Neural progenitor cell (in vitro differentiated cells): ENCODE results near the gene AP1S1. TPM values are rescaled to one million over a fixed set of nuclear protein-coding genes. Genes with fewer than 3 reads are reported as not detected.

Experiments used
- DNase-seq: peaks from one replicate; pipeline ENCODE4 v3.0.0-alpha.2; 2016; ENCODE audit warnings: low spot score
- H2AFZ ChIP-seq: fragments of 200-600 bp; sonication (generic); replicated peaks from 2 replicates; pipeline ENCODE4 v1.6.1; 2016; ENCODE audit warnings: antibody characterized with exemption
- H3F3A ChIP-seq: fragments of 200-600 bp; sonication (generic); 2 replicates; pipeline ENCODE4 v1.6.1; 2016; ENCODE audit warnings: antibody characterized with exemption, low read depth
- H3K27ac ChIP-seq: fragments of 200-600 bp; sonication (generic); 2 replicates; pipeline ENCODE4 v1.5.1; 2016; ENCODE audit warnings: mild to moderate bottlenecking
- H3K27me3 ChIP-seq: fragments of 200-600 bp; sonication (generic); 2 replicates; pipeline ENCODE4 v1.6.1; 2016; ENCODE audit warnings: mild to moderate bottlenecking, moderate library complexity
- H3K36me3 ChIP-seq: fragments of 200-600 bp; sonication (generic); 2 replicates; pipeline ENCODE4 v1.5.1; 2016
- H3K4me1 ChIP-seq: fragments of 200-600 bp; sonication (generic); 2 replicates; pipeline ENCODE4 v1.6.1; 2016; ENCODE audit warnings: mixed run types
- H3K4me2 ChIP-seq: fragments of 200-600 bp; sonication (generic); 2 replicates; pipeline ENCODE4 v1.6.1; 2016
- H3K4me3 ChIP-seq: fragments of 200-600 bp; sonication (generic); 2 replicates; pipeline ENCODE4 v1.5.1; 2016
- H3K79me2 ChIP-seq: fragments of 200-600 bp; sonication (generic); 2 replicates; pipeline ENCODE4 v1.6.1; 2016; ENCODE audit warnings: low read depth
- H3K9ac ChIP-seq: fragments of 200-600 bp; sonication (generic); 2 replicates; pipeline ENCODE4 v1.6.1; 2016
- H3K9me3 ChIP-seq: fragments of 200-600 bp; sonication (generic); 2 replicates; pipeline ENCODE4 v1.5.1; 2016; ENCODE audit warnings: low read depth
- H4K20me1 ChIP-seq: fragments of 200-600 bp; sonication (generic); 2 replicates; pipeline ENCODE4 v1.6.1; 2016; ENCODE audit warnings: low read depth
- H3K27ac Mint-ChIP-seq: 3 replicates; pipeline ENCODE4 v1.8.0; 2021; ENCODE audit warnings: mixed read lengths
- H3K27me3 Mint-ChIP-seq: 2 replicates; pipeline ENCODE4 v1.8.0; 2022; ENCODE audit warnings: low read depth, mild to moderate bottlenecking, inconsistent platforms, moderate library complexity, mixed read lengths; ENCODE audit not compliant: insufficient read depth
- H3K36me3 Mint-ChIP-seq: 3 replicates; pipeline ENCODE4 v1.8.0; 2021; ENCODE audit warnings: mixed read lengths
- H3K4me1 Mint-ChIP-seq: 3 replicates; pipeline ENCODE4 v1.8.0; 2021; ENCODE audit warnings: mixed read lengths
- H3K4me3 Mint-ChIP-seq: 3 replicates; pipeline ENCODE4 v1.8.0; 2021; ENCODE audit warnings: mild to moderate bottlenecking, moderate library complexity, mixed read lengths
- H3K9me3 Mint-ChIP-seq: 3 replicates; pipeline ENCODE4 v1.8.0; 2020; ENCODE audit warnings: mixed read lengths
- CTCF ChIP-seq: fragments of 200-600 bp; sonication (generic); IDR thresholded peaks from 2 replicates; pipeline ENCODE4 v1.5.1; 2017; ENCODE audit warnings: antibody characterized with exemption, mild to moderate bottlenecking
- EZH2 ChIP-seq: fragments of 200-600 bp; sonication (generic); IDR thresholded peaks from 2 replicates; pipeline ENCODE4 v1.6.1; 2017; ENCODE audit warnings: antibody characterized with exemption, mild to moderate bottlenecking, moderate library complexity
- EZH2phosphoT487 ChIP-seq: fragments of 200-600 bp; sonication (generic); IDR thresholded peaks from 2 replicates; pipeline ENCODE4 v1.6.1; 2017; ENCODE audit warnings: antibody characterized with exemption
- total RNA-seq: library from RNA; depleted of rRNA; stranded (reverse); fragments of >200 nt; gene quantifications from 2 replicates; pipeline ENCODE4 v1.2.3, GENCODE V29; 2015; ENCODE audit warnings: low replicate concordance

Gene AP1S1
- total RNA-seq, 1 donor from 2014 or later: 74.4 TPM

- H3K36me3 ChIP-seq: no peaks in the 10 kb centered on the region
- peaks cover 100% of the 10 kb centered on the region for H3K27me3 ChIP-seq
- H3K9ac ChIP-seq: no peak overlapping the region
- peak overlapping the region; percentile 39 for H3K4me3 ChIP-seq
- H4K20me1 ChIP-seq: peaks cover 51% of the 10 kb centered on the region
- Mint-ChIP-seq H3K27ac (no peak overlapping the region), H3K4me3 (peak overlapping the region; percentile 58), H3K27me3 (peaks cover 86% of the 10 kb centered on the region), H3K9me3 (peaks cover 2% of the 10 kb centered on the region), H3K4me1 (peaks cover 41% of the 10 kb centered on the region), H3K36me3 (no peaks in the 10 kb centered on the region)
- no peak overlapping the region for H3K27ac ChIP-seq
- peaks cover 23% of the 10 kb centered on the region for H3F3A ChIP-seq
- H3K4me2 ChIP-seq: peak overlapping the region; percentile 77
- H3K79me2 ChIP-seq: no peaks in the 10 kb centered on the region
- DNase-seq: no peak
- H3K9me3 ChIP-seq: no peaks in the 10 kb centered on the region
- H2AFZ ChIP-seq: no peak overlapping the region
- TF ChIP-seq EZH2: no peak
- no peak for TF ChIP-seq CTCF
- TF ChIP-seq EZH2phosphoT487: peak; percentile 7
- peaks cover 26% of the 10 kb centered on the region for H3K4me1 ChIP-seq
Measured at GRCh38 chr7:101172854-101173751, 18.8 kb downstream of the AP1S1 start.

- H3F3A ChIP-seq: peaks cover 23% of the 10 kb centered on the region
- peaks cover 84% of the 10 kb centered on the region for H3K27me3 Mint-ChIP-seq
- DNase-seq: peak; percentile 70
- no peak overlapping the region for H2AFZ ChIP-seq
- H3K4me3 ChIP-seq: peak overlapping the region; percentile 27
- peaks cover 26% of the 10 kb centered on the region for H3K4me1 ChIP-seq
- H3K4me3 Mint-ChIP-seq: peak overlapping the region; percentile 69
- no peak overlapping the region for H3K9ac ChIP-seq
- peaks cover 50% of the 10 kb centered on the region for H4K20me1 ChIP-seq
- peak overlapping the region; percentile 73 for H3K4me2 ChIP-seq
- peaks cover 100% of the 10 kb centered on the region for H3K27me3 ChIP-seq
- no peaks in the 10 kb centered on the region for H3K36me3 ChIP-seq
- H3K9me3 Mint-ChIP-seq: peaks cover 2% of the 10 kb centered on the region
- TF ChIP-seq EZH2phosphoT487: no peak
- no peak for TF ChIP-seq EZH2
- TF ChIP-seq CTCF: no peak
- H3K4me1 Mint-ChIP-seq: peaks cover 36% of the 10 kb centered on the region
- H3K9me3 ChIP-seq: no peaks in the 10 kb centered on the region
- H3K36me3 Mint-ChIP-seq: no peaks in the 10 kb centered on the region
- no peaks in the 10 kb centered on the region for H3K79me2 ChIP-seq
- H3K27ac ChIP-seq: no peak overlapping the region
- no peak overlapping the region for H3K27ac Mint-ChIP-seq
Measured at GRCh38 chr7:101173752-101174244, 19.5 kb downstream of the AP1S1 start.

- H3K4me3 ChIP-seq: peak overlapping the region; percentile 27
Measured at GRCh38 chr7:101174322-101174854, 20.1 kb downstream of the AP1S1 start.

More at GRCh38 chr7:101174322-101174854, 20.1 kb downstream of the AP1S1 start:
- H4K20me1 ChIP-seq: peaks cover 50% of the 10 kb centered on the region
- peaks cover 83% of the 10 kb centered on the region for H3K27me3 Mint-ChIP-seq
- no peak overlapping the region for H2AFZ ChIP-seq
- peaks cover 2% of the 10 kb centered on the region for H3K9me3 Mint-ChIP-seq
- H3K27ac Mint-ChIP-seq: no peak overlapping the region
- H3K4me3 Mint-ChIP-seq: peak overlapping the region; percentile 69
- TF ChIP-seq EZH2: no peak
- no peak for TF ChIP-seq EZH2phosphoT487
- no peaks in the 10 kb centered on the region for H3K36me3 Mint-ChIP-seq
- peaks cover 29% of the 10 kb centered on the region for H3K4me1 ChIP-seq
- H3F3A ChIP-seq: peaks cover 29% of the 10 kb centered on the region
- no peak overlapping the region for H3K27ac ChIP-seq
- H3K27me3 ChIP-seq: peaks cover 100% of the 10 kb centered on the region
- peak; percentile 52 for DNase-seq
- H3K79me2 ChIP-seq: no peaks in the 10 kb centered on the region
- no peak overlapping the region for H3K9ac ChIP-seq
- no peaks in the 10 kb centered on the region for H3K36me3 ChIP-seq
- H3K4me1 Mint-ChIP-seq: peaks cover 33% of the 10 kb centered on the region
- no peaks in the 10 kb centered on the region for H3K9me3 ChIP-seq
- peak overlapping the region; percentile 73 for H3K4me2 ChIP-seq
